NB4 (cell line): ENCODE data around the gene ATXN8OS.

ENCODE experiments used
- CTCF ChIP-seq: IDR thresholded peaks from one replicate; pipeline ENCODE4 v1.5.1; 2012; ENCODE audit warnings: low read depth, low read length
- MYC ChIP-seq: IDR thresholded peaks from 2 replicates; pipeline ENCODE4 v1.6.1; 2011; ENCODE audit warnings: low read depth, low read length
- POLR2A ChIP-seq: IDR thresholded peaks from 2 replicates; pipeline ENCODE4 v1.6.1; 2011; ENCODE audit warnings: mild to moderate bottlenecking; ENCODE audit not compliant: insufficient read length; ENCODE audit errors: extremely low read depth
- TF ChIP-seq, protein P1 (sequence below): IDR thresholded peaks from 2 replicates; pipeline ENCODE4 v1.6.1; 2011; ENCODE audit warnings: low read depth, low read length

DNA sequence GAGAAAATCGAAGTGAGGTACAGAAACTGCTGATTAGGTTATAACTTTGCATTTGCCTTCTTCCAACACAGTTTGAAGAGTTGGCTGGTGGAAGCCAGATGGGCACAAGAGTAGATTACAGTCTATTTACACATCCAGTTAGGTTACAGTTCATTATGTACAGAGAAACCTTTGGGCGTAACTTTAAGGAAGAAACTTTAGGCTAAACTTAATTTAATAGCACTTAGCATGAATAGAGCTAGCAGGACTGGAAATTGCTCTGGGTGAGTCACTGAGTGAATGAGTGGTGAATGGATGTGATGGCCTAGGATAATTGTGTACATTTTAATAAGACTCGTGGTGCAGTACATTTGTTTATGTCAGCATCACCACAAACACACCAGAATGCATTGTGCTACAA is 63.5 kb downstream of the ATXN8OS start:
- TF ChIP-seq CTCF (no peak), MYC (no peak), POLR2A (no peak)
- TF ChIP-seq, protein P1, sequence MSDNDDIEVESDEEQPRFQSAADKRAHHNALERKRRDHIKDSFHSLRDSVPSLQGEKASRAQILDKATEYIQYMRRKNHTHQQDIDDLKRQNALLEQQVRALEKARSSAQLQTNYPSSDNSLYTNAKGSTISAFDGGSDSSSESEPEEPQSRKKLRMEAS = no peak
